NCI-H1694 (cell line): Measurements from ENCODE around the gene CACNB2.

Source experiments
- DNase-seq: peaks from one replicate; lab custom pipeline; 2025; lab: John Stamatoyannopoulos, UW

Gene CACNB2

DNA sequence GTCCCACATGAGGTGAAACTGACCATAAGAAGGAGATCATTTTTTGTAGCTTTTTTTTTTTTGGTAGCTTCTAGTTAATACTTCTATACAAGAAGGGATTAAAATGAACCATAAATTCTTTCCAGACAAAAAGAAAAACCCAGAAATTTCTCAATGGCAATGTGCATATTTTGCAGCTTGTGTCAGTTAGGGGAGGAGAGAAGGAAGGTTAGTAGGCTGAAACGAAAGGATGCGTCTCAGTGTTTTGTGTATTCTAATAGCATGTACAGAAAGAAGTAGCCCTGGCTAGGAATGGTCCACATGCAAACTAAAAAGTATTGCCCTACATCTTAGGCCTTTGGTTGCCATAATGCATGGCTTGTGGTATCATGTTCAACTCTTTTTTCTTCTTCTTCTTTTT is 90.6 kb downstream of the CACNB2 start:
- no peak for DNase-seq

DNA sequence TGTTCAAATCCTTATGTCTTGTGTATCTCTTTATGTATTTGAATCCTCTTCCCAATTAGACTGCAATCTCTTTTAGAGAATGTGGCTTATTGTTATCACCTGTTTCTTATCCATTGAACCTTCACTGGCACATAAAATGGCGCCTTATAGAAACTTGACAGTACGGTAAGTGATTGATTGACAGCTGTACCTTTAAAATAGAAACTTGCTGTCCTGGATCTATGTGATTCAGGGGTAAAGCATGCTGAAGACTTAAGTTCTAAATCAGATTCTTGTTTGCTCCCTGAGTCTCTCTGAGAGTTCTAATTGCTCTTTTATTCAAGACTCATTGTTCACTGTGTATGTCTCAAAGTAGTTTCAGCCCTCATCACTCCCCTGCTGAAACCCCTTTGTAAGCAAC is 91.3 kb downstream of the CACNB2 start:
- no peak for DNase-seq

DNA sequence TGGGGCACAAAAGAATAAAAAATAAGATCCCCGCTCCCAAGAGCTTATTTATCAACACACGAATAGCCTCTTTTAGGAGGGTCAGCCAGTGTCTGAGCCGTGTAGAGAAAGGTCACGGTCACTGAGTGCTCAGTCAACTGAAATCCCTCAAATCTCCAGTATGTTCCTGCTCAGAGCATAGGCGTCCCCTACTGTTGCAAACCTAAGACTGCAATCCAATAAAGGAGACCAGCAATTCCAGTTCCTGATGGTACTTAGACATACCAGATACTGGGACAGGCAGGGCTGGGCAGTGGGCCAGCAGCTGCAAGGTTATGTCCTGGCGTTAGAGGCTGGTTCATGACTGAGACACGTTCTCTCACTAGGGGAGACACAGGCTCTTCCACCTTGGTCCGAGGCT is 93.6 kb downstream of the CACNB2 start:
- DNase-seq, result no peak

DNA sequence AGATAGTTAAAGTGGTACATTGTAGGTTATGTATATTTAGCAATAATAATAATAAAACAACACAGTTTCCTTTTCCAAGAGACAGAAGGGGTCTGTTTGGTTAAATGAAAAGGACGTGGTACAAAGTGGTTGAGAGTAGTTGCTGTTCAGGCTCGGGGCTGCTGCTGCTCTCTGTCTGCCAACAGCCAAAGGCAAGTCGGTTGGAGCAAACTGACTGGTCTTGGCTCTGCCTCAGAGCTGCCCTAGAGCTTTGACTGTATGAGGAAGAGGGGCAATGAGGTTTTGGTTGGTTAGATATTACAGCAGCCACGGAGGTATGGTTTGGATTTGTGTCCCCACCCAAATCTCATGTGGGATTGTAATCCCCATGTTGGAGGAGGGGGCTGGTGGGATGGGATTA is 95.3 kb downstream of the CACNB2 start:
- DNase-seq, result no peak

DNA sequence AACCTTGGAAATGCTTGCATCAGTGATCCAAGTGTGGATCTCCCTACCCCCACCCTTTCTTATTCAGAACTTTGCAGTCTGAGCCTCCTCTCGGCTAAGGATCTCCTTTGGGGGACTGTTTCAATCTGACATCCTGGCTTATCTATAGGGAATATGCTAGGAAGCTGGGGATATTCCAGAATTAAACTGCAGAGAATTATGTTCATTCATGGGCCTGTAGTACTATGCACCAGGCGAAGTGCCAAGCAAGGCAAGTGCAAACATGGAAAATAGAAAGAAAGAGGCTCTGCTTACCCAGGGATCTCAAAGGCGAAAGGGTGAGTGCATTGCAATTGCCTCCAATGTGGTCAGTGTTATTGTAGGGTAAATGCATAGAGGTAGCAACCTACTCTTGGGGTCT is 96.5 kb downstream of the CACNB2 start:
- DNase-seq, result no peak

DNA sequence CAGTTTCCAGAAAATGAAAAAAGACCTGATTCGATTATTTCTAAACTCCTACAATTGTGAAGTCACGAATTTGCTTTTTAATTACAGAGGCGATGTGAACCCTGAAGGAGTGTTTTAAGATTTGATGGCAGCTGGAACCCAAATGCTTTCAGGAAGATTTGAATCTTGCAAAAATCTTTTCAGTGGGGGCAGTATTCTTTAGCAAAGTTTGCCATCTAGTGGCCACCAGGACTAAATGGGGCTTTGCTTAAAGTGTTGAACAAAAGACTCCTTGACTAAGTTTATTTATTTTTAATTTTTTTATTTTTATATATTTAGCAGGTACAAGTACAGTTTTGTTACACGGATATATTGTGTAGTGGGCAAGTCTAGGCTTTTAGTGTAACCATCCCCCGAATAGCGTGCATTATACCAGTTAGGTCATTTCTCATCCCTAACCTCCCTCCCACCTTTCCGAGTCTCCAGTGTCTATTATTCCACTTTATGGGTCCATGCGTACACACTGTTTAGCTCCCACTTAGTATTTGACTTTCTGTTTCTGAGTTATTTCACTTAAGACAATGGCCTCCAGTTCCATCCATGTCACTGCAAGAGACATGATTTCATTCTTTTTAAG is 98.8 kb downstream of the CACNB2 start:
- no peak for DNase-seq

DNA sequence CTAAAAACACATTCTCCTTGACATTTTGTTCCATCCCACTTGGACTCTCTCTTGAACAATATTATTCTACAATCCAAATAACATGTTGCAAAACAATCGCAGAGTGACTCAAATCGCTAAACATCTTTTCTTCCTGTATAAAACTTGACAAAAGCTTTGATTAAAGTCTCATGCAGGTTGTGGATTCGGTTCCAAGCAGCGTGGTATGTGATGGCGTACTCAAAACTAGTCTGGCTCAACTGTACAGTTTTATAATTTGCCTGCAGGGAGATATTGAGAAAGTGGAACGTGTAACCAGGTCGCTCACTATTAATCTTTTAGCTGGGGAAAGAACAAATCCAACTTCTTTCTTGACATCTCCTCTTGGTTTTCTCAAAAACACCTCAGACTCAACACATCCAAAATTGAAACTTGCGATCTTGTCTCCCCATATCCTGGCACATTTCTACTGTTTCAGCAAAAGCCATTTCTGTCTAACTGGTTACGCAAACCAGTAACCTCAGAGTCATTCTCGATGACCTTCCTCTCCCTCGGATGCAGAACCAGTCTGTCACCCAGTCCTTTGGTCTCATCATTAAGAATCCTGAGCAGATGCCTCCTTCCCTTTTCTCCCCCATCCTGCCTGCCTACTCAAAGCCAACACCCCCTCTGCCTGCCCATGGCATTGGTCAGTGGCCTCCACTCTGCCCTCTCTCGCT is 100.1 kb downstream of the CACNB2 start:
- no peak for DNase-seq

DNA sequence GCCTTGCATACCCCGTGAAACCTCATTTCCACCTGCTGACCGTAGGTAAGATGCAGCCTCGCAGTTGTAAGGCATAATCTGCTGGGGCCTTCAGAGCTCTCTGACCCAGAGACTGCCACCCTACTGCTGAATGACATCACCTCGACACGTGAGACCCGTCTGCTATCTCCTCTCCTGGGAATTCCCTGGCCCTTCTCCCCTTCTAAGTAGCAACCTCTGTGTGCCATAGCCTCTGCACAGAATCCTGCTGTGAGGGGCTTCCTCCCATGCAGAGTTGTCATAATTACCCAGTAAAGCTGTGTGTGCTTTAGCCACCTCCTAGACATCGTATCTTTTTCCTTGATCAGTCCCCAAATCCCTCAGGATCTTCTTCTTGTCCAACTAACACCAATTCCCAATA is 106.7 kb downstream of the CACNB2 start:
- DNase-seq, result no peak

DNA sequence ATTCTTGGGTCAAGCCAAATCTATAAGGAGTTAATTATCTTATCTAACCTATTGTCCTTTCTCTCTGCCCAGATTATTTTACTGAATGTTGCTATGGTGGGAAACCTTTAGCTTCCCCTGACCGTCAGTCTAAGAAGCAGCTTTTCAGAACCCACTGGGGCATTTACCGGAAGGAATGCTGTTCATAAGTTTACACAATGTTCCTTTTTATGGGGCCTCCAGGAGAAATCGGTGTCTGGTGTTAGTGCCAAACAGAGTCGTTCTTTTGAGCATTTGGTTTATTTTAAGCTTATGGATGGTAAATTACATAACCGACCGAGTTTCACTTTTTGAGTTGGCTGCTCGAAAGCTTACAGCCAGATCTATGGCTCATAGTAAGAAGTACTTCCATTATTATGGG is 111.9 kb downstream of the CACNB2 start:
- no peak for DNase-seq

DNA sequence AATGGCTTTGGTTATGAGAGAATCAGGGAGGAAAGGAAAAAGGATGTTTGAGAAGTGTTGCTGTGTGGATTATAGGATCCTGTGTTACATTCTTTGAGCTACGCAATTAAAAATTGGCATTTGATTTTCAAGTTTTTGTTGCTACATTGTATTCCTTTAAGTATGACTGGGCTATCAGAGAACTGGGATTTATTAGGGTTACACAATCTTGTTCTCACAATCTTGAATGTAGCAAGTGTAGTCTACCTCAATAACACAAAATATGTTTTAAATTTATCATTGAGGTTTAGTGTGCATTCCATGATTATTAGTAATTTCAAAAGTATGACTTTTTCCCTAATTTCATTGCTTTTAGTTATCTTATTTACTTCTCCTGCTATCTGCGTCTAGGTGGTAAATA is 113.9 kb downstream of the CACNB2 start:
- no peak for DNase-seq

DNA sequence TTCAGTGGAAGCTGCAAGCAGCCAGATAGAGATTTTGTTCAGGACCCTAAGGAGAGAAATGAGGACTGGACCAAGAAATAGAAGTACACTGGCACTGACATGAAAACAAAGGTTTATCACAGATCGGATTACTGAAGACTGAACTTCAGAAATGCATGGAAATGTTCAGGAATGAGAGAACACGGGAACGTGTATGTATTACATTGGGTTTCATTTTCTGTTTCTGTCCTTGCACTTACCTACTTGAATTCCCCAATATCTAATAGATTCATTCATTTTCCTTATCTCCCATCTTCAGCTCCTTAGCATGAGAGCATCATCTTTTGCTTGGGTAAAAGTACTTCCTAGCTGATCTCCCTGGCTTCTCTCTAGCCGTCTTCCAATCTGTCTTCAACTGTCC is 114.5 kb downstream of the CACNB2 start:
- no peak for DNase-seq

DNA sequence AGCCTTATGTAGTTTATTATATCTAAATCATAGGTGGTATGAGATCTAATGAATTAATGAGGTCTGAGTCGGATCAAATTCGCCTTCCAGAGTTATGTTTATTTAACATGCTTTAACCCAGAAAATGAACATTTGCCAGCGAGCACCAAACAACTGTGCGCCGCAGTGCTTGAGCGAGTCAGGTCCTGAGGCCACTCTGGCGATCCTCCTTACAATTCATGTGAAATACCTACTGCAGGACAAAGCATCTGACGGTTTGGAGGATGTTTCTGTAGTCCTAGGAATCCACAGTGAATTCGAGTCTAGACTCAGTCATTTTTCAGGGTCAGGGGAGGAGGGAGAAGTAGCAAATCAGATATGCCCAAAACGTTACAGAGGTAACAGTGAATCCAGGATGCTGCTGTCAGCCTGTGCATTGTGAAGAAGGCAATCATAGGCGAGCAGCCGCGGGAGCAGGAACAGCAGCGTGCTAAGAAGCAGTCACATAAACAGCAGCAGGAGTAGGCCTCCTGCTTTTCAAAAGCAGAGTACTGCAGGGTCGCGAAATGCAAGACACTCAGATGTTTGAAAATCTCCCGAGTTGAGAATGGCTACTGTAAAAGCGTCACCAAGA is 120.2 kb downstream of the CACNB2 start:
- DNase-seq, result no peak

DNA sequence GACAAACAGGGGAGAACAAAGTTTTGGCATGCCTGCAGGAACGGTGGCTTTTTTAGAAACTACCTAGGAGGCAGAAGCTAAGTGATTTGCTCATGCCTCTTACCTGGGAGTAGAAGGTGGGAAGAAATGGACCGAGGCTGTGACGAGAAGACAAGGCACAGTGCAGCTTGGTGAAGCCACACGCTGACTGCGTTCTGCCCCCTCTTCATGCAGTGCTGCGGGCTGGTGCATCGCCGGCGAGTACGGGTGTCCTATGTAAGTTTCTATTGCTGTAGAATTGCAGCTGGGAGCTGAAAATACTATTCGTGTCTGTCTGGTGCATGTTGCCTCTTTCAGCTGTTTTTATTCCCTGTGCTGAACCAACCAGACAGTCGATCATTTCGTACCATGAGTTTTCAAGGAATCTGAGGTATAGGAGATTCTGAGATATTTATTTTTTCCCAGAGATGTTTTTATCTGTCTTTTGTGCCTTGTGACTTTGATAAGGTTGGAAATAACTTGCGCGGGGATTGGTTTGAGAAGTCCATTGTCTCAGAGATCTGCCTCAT is 120.9 kb downstream of the CACNB2 start:
- DNase-seq, result no peak

DNA sequence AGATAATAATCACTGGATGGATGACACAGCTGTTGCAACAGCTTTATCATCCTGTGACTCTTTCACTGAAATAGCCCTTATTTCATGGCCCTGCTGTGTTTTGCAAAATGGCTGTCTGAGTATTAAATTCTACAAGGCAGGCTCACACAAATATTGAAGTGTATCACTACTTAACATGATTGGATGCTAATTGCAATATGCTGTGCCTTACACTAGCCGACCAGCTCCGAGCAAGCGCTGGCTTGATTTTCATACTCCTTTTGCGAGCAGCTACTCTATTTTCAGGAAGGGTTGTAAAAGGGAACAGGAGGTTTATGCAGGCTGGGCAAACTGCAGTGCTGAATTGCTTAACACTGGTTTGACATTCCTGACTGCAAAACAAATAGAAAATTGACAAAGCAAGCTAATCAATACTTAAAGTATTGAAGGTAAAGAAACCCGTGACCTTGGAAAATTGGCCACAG is 121.6 kb downstream of the CACNB2 start:
- DNase-seq, result no peak

DNA sequence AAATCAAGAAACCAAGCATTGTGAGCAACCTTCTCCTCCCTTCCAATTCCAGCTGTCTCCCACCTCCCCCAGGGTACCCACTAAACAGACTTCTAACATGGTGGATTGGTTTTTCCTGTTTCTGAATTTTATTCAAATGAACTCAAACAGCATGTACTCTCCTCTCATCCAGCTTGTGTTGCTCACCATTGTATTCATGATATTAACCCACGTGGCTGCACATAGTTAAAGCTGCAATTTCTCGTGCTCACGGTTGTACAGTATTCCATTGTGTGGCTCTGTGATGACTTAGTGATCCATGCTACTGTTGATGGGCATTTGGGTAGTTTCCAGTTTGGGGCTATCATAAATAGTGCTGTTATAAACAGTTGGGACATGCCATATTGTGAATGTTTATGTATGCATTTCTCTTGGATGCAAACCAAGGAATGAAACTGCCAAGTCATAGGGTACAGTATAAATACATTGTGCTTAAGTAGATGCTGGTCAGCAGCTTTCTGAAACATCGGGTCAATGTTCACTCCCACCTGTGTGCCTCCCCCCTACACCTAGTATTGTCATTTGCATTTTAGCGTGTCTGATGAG is 124.3 kb downstream of the CACNB2 start:
- no peak for DNase-seq

DNA sequence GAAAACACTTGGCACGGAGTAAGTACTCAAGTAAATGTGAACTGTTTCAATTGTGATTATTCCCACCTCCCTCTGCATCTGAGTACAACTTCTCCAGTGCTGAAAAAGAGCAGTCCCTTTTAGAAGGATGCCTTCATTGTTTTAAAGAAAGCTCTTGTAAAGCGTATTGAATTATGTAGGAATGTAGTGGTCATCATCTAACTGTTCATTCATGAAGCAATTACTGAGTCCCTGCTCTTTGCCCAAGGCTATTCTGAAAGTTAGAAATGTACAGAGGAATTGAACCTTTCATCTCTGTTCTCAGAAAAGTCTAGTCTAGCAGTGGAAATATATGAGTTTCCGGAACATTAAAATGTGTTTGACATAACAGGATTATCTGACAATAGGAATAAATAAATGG is 127.8 kb downstream of the CACNB2 start:
- no peak for DNase-seq

DNA sequence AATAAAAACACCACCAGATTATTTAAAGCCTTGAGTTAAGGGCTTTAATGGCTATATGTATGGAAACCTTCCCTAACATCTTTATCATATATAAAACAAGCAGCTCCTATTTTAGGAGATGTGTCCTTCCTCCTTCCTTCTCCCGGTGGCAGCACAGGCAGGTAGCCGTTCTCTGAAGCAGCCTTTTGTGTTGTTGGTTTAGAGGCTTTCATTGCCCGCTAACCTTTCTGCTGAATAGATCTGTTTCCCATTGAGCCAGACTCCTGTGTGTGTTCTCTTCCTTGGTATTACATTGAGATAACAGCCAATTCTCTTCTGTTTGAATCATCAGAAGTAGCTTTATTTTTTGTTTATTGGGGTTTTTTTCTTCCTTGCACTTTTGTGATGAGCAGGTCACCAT is 131.3 kb downstream of the CACNB2 start:
- no peak for DNase-seq

DNA sequence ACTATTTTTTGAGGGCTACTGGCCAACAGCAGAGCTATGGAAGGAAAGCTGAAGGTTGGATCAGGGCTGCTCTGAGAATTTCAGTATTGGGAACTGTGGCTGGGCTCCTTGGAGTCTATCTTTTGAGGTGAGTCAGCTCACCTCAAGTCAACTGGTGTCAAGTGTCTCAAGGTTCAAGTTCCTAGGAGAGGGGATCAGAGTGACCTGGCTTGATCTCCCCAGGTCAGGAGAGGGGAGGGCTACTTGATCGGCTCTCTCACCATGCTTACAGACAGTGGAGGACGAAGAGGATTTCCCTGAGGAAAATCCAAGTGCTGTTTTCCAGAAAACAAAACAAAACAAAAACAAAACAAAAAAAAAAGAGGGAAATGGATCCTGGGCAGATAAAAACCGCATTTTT is 132.8 kb downstream of the CACNB2 start:
- no peak for DNase-seq

DNA sequence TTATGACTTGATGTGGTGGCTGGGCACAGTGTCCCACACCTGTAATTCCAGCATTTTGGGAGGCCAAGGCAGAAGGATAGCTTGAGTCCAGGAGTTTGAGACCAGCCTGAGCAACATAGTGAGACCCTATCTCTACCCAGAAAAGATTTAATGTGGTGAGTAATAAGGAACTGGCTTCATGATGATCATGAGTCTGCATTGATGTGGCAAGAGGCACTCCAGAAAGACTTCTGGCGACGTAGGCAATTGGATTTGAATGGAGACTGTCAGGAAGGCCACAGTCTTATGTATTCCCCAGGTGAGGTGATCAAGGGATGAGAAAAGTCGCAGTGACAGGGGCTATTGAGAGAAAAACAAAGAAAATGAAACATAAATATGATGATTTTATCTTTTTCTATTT is 138.0 kb downstream of the CACNB2 start:
- no peak for DNase-seq

DNA sequence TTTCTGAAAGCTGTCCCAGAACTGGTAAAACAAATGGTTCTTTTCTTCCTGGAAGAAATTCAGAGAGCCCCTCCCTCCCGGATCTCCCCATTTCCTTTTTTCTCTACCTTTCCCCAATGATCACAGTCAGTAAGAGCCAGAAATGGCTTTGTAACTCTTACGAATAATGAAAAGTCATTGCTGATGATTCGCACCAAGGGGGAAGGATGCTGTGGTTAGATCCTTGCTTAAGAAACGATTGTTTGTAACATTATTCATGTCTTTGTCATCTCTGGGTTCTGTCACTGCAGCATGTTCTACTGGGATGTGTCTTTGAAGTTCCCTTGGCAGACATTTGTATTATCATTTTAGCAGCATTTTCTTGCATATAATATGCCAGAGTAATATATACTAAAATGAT is 138.9 kb downstream of the CACNB2 start:
- no peak for DNase-seq

DNA sequence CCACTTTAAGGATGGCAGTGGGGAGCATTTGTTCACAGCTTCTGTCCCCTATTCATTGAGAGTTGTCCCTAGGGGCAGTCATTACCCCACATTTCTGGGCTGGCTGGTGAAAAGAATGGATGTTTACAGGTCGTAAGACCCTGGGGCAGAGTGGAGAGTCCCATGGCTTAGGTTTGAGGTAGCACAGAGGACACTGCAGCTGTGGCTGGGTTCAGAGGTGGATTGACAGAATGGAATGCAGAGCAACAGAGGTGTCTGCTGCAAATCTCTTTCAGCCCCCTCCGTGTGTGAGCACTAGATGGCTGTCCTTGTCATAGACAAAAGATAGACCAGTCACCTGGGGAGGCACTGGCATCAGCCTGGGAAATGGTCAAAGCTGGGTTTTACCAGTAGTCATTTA is 141.9 kb downstream of the CACNB2 start:
- no peak for DNase-seq

DNA sequence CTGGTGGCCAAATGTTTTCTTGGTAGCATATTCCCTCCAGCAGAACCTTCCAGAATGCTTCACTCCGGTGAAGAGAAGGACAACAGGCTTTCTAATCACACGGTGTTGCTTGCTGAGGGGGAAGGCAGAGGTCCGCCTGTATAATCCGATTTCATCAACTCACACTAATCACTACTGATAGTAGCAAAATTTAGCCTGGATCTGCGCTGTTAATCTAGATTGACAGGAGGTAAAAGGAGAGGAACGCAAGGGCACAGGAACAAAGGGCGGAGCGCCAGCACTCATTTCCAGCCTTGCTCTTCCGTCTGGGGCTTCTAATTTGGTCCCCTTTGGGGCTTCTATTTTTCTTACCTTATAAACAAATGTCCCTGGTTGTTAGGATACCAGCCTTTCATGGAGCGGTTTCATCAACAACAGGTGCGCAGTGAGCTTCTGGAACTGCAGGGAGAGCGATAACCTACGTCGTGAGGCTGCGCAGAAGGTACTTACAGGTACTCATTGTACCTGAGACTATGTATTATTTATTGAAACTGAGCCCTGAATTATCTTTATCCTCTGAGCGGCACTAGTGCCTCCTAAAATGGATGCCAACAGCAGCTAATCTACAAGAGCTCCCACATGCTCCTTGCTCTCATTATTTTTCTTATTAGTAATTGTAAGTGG is 150.6 kb downstream of the CACNB2 start:
- no peak for DNase-seq
